Uterus (tissue), 2 donors: Measurements from ENCODE around the gene CPNE7.

Source experiments
- CTCF ChIP-seq, 4 experiments: fragments of 200-600 bp in 2 of 4; fragments of 450-650 bp in 2 of 4; sonication (generic) in 2 of 4; IDR thresholded peaks; one replicate each; pipeline ENCODE4 v1.5.1; 2016 to 2019; ENCODE audit warnings: antibody characterized with exemption in 4 of 4, mild to moderate bottlenecking in 2 of 4, moderate library complexity in 1 of 4
- POLR2A ChIP-seq, 2 donors: fragments of 450-650 bp; IDR thresholded peaks; one replicate each; pipeline ENCODE4 v1.6.1; 2016; ENCODE audit warnings: antibody characterized with exemption in 2 of 2, mild to moderate bottlenecking in 1 of 2, moderate library complexity in 1 of 2

- TF ChIP-seq CTCF (IDR thresholded peaks at IDR 0.05) (no peak), POLR2A (IDR thresholded peaks at IDR 0.05) (no peak)
These were observed 38.4 kb downstream of the CPNE7 start for GRCh38 chr16:89613954-89614459.
